Suprapubic skin (tissue), 4 donors: ENCODE results near the gene PTPRD. TPM values are rescaled to one million over a fixed set of nuclear protein-coding genes. Genes with fewer than 3 reads are reported as not detected.

Experiments used
- DNase-seq, 2 donors: peaks; one replicate each; pipeline ENCODE4 v3.0.0-alpha.2; 2019; ENCODE audit warnings: low spot score in 2 of 2
- H3K27ac ChIP-seq: fragments of 200-600 bp; sonication (generic); one replicate; pipeline ENCODE4 v1.5.1; 2019
- H3K27me3 ChIP-seq: fragments of 200-600 bp; sonication (generic); one replicate; pipeline ENCODE4 v1.5.1; 2019
- H3K36me3 ChIP-seq: fragments of 200-600 bp; sonication (generic); one replicate; pipeline ENCODE4 v1.5.1; 2019
- H3K4me1 ChIP-seq: fragments of 200-600 bp; sonication (generic); one replicate; pipeline ENCODE4 v1.5.1; 2019
- H3K4me3 ChIP-seq: fragments of 200-600 bp; sonication (generic); one replicate; pipeline ENCODE4 v1.5.1; 2019; ENCODE audit warnings: mild to moderate bottlenecking
- H3K9me3 ChIP-seq: fragments of 200-600 bp; sonication (generic); one replicate; pipeline ENCODE4 v1.5.1; 2019
- EP300 ChIP-seq: sonication (generic); formaldehyde crosslinking; IDR thresholded peaks from one replicate; pipeline ENCODE4 v1.6.1; 2017; ENCODE audit warnings: antibody characterized with exemption
- POLR2A ChIP-seq, 2 donors: fragments of 450-650 bp; IDR thresholded peaks; one replicate each; pipeline ENCODE4 v1.6.1; 2017; ENCODE audit warnings: antibody characterized with exemption in 2 of 2, mild to moderate bottlenecking in 2 of 2, moderate library complexity in 2 of 2
- POLR2AphosphoS5 ChIP-seq, 3 donors: sonication (generic); formaldehyde crosslinking; IDR thresholded peaks; one replicate each; pipeline ENCODE4 v1.6.1; 2017; ENCODE audit warnings: antibody characterized with exemption in 3 of 3
- WGBS: methylation state at CpG from one replicate; pipeline ENCODE4 v1.1.5; 2018; 5-methylcytosine and 5-hydroxymethylcytosine counted together
- total RNA-seq, 4 donors: library from RNA; depleted of rRNA; stranded (reverse); fragments of >200 nt; gene quantifications; one replicate each; pipeline ENCODE4 v1.1.0, GENCODE V29; 2016
- TF ChIP-seq, protein P1 (sequence below), 2 donors: fragments of 200-600 bp in 1 of 2; fragments of 450-650 bp in 1 of 2; sonication (generic) in 1 of 2; IDR thresholded peaks; one replicate each; pipeline ENCODE4 v1.5.1; 2016 to 2019; ENCODE audit warnings: antibody characterized with exemption in 2 of 2, mild to moderate bottlenecking in 1 of 2, moderate library complexity in 1 of 2

PTPRD gene
- total RNA-seq, 4 donors from 2014 or later, result 0.49 to 3.3 (median 2.5) TPM

DNA sequence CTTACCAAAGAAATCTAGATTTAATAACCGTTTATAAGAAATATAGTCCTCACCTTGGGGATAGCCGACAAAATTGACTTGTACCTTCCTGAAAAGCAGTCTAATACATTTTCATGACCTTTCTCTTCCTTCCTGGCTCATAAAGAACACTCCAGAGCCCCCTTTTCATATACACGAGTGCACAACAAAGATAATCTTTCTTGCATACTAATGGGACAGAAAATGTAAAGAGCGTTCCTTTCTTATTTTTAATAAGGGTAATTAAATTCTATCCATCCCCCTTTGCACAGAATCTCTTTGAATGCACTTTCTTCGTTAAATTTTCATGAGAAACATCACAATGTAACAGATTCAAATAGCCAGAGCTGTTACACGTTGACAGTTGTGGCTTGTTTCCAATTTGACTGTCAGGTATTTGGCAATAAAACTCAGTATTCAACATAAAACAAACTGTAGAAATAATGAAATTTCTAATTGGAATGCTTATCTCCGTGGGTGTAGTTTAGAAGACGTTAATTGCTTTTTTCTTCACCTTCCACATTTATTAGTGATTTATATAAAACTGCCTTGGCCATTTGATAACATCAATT is 2080.9 kb downstream of the PTPRD start:
- Histone ChIP-seq H3K9me3 (no peaks in the 10 kb centered on the region), H3K4me1 (no peaks in the 10 kb centered on the region), H3K27ac (no peak overlapping the region), H3K36me3 (no peaks in the 10 kb centered on the region), H3K4me3 (no peak overlapping the region), H3K27me3 (no peaks in the 10 kb centered on the region)
- TF ChIP-seq EP300 (no peak), POLR2A (IDR thresholded peaks at IDR 0.05) (no peak), POLR2AphosphoS5 (IDR thresholded peaks at IDR 0.05) (no peak)
- TF ChIP-seq, protein P1, sequence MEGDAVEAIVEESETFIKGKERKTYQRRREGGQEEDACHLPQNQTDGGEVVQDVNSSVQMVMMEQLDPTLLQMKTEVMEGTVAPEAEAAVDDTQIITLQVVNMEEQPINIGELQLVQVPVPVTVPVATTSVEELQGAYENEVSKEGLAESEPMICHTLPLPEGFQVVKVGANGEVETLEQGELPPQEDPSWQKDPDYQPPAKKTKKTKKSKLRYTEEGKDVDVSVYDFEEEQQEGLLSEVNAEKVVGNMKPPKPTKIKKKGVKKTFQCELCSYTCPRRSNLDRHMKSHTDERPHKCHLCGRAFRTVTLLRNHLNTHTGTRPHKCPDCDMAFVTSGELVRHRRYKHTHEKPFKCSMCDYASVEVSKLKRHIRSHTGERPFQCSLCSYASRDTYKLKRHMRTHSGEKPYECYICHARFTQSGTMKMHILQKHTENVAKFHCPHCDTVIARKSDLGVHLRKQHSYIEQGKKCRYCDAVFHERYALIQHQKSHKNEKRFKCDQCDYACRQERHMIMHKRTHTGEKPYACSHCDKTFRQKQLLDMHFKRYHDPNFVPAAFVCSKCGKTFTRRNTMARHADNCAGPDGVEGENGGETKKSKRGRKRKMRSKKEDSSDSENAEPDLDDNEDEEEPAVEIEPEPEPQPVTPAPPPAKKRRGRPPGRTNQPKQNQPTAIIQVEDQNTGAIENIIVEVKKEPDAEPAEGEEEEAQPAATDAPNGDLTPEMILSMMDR (IDR thresholded peaks at IDR 0.05), result no peak
- WGBS, result 51% methylated on average over 8 of the region's 8 CpGs
- no peak for DNase-seq

DNA sequence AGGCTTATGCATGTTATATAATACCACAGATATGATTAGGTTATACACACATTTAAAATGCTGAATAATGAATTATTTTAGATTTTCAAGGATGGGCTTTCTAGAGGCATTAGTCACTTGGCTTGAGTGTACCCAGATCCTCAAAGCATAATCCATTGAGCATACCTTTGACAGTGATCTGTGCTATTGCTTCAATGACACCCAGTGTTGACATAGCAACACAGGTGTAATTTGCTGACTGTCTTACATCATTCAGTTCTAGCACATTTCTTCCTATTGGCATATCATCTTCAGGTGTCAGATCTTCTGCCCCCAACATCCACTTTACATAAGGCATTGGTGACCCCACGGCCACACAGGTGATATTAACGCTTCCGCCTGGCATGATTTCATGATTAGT is 2091.7 kb downstream of the PTPRD start:
- Histone ChIP-seq H3K36me3 (no peaks in the 10 kb centered on the region), H3K27ac (no peak overlapping the region), H3K9me3 (no peaks in the 10 kb centered on the region), H3K27me3 (no peaks in the 10 kb centered on the region), H3K4me3 (no peak overlapping the region), H3K4me1 (no peaks in the 10 kb centered on the region)
- no peak for DNase-seq
- no peak for TF ChIP-seq EP300
- TF ChIP-seq, protein P1 (IDR thresholded peaks at IDR 0.05), result no peak
- TF ChIP-seq POLR2A (IDR thresholded peaks at IDR 0.05), result no peak
- no peak for TF ChIP-seq POLR2AphosphoS5 (IDR thresholded peaks at IDR 0.05)
- 92% methylated on average over 3 of the region's 3 CpGs for WGBS

DNA sequence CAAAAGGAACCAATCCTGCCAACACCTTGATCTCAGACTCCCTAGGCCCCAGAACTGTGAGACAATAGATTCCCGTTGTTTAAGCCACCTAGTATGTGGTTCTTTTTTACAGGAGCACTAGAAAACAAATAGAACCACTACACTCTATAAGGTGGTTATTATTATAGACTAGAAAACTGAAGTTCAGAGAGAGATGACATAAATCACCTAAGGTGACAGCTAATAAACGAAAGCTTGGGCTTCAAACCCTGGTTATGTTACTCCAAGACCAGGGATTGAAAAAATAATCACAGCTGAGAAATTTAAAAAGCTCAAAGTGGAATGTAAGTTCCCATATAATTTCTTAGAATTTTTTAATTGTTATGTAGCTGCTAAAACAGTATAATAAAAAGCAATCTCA is 2097.1 kb downstream of the PTPRD start:
- H3K36me3 ChIP-seq, result no peaks in the 10 kb centered on the region
- no peaks in the 10 kb centered on the region for H3K9me3 ChIP-seq
- no peak overlapping the region for H3K27ac ChIP-seq
- no peaks in the 10 kb centered on the region for H3K27me3 ChIP-seq
- TF ChIP-seq, protein P1 (IDR thresholded peaks at IDR 0.05), result no peak
- TF ChIP-seq POLR2A (IDR thresholded peaks at IDR 0.05) (no peak), POLR2AphosphoS5 (IDR thresholded peaks at IDR 0.05) (no peak), EP300 (no peak)
- H3K4me3 ChIP-seq, result no peak overlapping the region
- WGBS, result 74% methylated on average over 2 of the region's 2 CpGs
- no peak for DNase-seq
- no peaks in the 10 kb centered on the region for H3K4me1 ChIP-seq

DNA sequence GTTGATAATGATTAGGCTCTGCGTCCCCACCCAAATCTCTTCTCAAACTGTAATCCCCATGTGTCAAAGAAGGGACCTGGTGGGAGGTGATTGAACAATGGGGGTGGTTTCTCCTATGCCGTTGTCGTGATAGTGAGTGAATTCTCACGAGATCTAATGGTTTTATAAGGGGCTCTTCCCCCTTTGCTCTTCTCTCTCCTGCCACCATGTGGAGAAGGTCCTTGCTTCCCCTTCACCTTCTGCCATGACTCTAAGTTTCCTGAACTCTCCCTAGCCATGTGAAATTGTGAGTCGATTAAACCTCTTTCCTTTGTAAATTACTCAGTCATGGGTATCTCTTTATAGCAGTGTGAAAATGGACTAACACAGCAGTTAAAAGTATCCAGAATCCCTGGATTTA is 2098.0 kb downstream of the PTPRD start:
- 83% methylated on average over 5 of the region's 5 CpGs for WGBS
- Histone ChIP-seq H3K27me3 (no peaks in the 10 kb centered on the region), H3K36me3 (no peaks in the 10 kb centered on the region), H3K4me3 (no peak overlapping the region), H3K27ac (no peak overlapping the region), H3K4me1 (no peaks in the 10 kb centered on the region), H3K9me3 (no peaks in the 10 kb centered on the region)
- DNase-seq, result no peak
- TF ChIP-seq, protein P1 (IDR thresholded peaks at IDR 0.05), result no peak
- no peak for TF ChIP-seq POLR2A (IDR thresholded peaks at IDR 0.05)
- no peak for TF ChIP-seq EP300
- TF ChIP-seq POLR2AphosphoS5 (IDR thresholded peaks at IDR 0.05), result no peak

DNA sequence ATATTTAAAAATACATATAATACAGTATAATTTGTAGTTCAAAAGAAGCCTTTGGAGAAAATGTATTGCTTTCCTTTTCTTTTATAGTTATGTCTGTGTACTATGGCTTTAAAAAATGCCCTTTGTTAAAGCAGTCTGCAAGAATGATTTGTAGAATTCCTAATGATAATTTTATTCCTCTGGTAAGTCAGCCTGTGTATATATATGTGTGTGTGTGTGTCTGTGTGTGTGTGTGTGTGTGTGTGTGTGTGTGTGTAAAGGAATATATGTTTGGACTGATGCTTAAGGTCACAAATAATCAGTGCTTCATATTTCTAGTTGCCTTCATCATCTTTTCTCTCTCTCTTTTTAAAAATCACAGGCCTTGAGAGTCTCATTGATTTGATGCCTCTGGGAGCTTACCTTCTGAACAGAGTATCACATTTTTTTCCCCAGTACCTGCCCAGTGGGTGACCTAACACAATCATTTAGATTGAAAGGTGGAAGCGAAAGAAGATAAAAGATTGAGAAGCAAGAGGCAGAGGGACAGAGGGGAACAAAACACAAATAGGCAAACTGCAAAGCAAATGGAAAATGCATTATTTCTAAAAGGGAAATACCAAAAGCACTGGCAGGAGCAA is 2104.0 kb downstream of the PTPRD start:
- H3K9me3 ChIP-seq, result no peaks in the 10 kb centered on the region
- WGBS, result 97% methylated on average over 1 of the region's 1 CpG
- no peak overlapping the region for H3K27ac ChIP-seq
- no peak overlapping the region for H3K4me3 ChIP-seq
- H3K27me3 ChIP-seq, result no peaks in the 10 kb centered on the region
- TF ChIP-seq EP300, result no peak
- TF ChIP-seq POLR2AphosphoS5 (IDR thresholded peaks at IDR 0.05), result no peak
- TF ChIP-seq, protein P1 (IDR thresholded peaks at IDR 0.05), result no peak
- no peak for TF ChIP-seq POLR2A (IDR thresholded peaks at IDR 0.05)
- H3K4me1 ChIP-seq, result no peaks in the 10 kb centered on the region
- no peak for DNase-seq
- no peaks in the 10 kb centered on the region for H3K36me3 ChIP-seq
